Measurements from ENCODE around the gene ZFP69B. TPM values are rescaled to one million over a fixed set of nuclear protein-coding genes. Genes with fewer than 3 reads are reported as not detected.

Gene ZFP69B
- total RNA-seq, 1 donor = 4.7 TPM

DNA sequence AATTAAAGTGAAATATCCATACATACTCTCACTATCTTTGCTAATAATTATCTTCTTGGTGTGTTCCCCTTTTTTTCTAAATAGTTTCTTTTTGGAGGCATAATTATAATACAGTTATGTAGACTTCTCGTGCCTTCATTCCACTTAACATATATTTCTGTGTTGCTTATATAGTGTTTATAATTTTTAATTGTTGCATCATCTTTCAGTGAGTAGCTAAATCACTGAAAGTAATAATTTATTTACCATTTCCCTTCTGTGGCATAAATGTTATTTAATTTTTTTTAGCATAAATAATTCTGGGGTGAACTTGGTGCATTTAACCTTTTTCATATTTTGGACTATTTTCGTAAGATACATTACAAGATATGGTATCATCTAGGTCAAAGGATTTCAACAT lies 38.4 kb upstream of the ZFP69B start:
- Histone ChIP-seq H3K27ac (ENCODE audit: low read depth, low read length) (no peak overlapping the region), H3K4me2 (ENCODE audit: insufficient read depth, low read length) (no peak overlapping the region), H3K79me2 (ENCODE audit: insufficient read depth, low read length) (peaks cover 15% of the 10 kb centered on the region), H3K4me3 (ENCODE audit: insufficient read depth, low read length) (no peak overlapping the region), H4K20me1 (ENCODE audit: insufficient read depth, low read length) (no peaks in the 10 kb centered on the region), H3K4me1 (ENCODE audit: insufficient read depth, low read length) (no peaks in the 10 kb centered on the region), H3K9me3 (ENCODE audit: low read depth, low read length) (no peaks in the 10 kb centered on the region), H3K36me3 (ENCODE audit: insufficient read depth, low read length) (peaks cover 54% of the 10 kb centered on the region), H3K27me3 (ENCODE audit: insufficient read depth, low read length) (no peaks in the 10 kb centered on the region), H2AFZ (ENCODE audit: low read length) (no peak overlapping the region)
- TF ChIP-seq, protein P1, sequence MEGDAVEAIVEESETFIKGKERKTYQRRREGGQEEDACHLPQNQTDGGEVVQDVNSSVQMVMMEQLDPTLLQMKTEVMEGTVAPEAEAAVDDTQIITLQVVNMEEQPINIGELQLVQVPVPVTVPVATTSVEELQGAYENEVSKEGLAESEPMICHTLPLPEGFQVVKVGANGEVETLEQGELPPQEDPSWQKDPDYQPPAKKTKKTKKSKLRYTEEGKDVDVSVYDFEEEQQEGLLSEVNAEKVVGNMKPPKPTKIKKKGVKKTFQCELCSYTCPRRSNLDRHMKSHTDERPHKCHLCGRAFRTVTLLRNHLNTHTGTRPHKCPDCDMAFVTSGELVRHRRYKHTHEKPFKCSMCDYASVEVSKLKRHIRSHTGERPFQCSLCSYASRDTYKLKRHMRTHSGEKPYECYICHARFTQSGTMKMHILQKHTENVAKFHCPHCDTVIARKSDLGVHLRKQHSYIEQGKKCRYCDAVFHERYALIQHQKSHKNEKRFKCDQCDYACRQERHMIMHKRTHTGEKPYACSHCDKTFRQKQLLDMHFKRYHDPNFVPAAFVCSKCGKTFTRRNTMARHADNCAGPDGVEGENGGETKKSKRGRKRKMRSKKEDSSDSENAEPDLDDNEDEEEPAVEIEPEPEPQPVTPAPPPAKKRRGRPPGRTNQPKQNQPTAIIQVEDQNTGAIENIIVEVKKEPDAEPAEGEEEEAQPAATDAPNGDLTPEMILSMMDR (IDR thresholded peaks at IDR 0.05; ENCODE audit: extremely low read depth, low read depth, low read length) = no peak
- no peak for DNase-seq (ENCODE audit: insufficient read length, low spot score, missing footprints)

DNA sequence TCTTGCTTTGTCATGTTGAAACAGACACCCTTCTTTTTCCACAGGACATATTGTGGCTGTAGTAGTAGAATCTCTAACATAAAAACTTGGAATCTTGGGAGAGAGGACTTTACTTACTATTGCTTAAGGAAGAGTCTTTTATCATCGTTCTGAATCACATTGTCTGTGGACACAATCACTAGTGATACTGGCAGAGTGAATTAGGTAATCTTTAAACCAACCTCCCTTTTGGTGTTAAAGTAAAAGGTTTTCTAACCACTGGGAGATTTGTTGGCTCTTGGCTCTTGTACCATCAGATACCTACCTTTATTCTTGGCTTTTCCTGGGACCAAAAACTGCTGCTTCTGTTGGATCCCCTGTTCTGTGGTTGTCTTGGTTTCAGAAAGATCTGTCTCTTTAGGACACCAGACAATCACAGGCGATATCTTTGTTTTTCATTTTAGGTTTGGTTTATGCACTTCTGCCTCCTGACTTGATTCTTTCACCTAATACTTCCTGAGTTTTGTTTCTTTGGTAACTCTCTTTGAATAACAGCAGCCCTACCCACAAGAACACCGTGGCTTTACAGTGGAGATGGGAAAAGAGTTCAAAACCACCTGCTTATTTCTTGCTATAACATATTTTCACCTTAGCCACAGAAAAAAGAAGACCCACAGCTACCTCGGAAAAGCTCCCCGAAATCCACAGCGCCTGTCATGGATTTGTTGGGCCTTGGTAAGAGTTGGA lies 36.6 kb upstream of the ZFP69B start:
- Histone ChIP-seq H3K4me3 (ENCODE audit: insufficient read depth, low read length) (no peak overlapping the region), H3K9me3 (ENCODE audit: low read depth, low read length) (no peaks in the 10 kb centered on the region), H3K4me1 (ENCODE audit: insufficient read depth, low read length) (no peaks in the 10 kb centered on the region), H3K36me3 (ENCODE audit: insufficient read depth, low read length) (peaks cover 68% of the 10 kb centered on the region), H3K79me2 (ENCODE audit: insufficient read depth, low read length) (peaks cover 6% of the 10 kb centered on the region), H3K27me3 (ENCODE audit: insufficient read depth, low read length) (no peaks in the 10 kb centered on the region), H2AFZ (ENCODE audit: low read length) (no peak overlapping the region), H3K27ac (ENCODE audit: low read depth, low read length) (no peak overlapping the region), H3K4me2 (ENCODE audit: insufficient read depth, low read length) (no peak overlapping the region), H4K20me1 (ENCODE audit: insufficient read depth, low read length) (no peaks in the 10 kb centered on the region)
- TF ChIP-seq, protein P1 (IDR thresholded peaks at IDR 0.05; ENCODE audit: extremely low read depth, low read depth, low read length) = no peak
- DNase-seq (ENCODE audit: insufficient read length, low spot score, missing footprints) = no peak

DNA sequence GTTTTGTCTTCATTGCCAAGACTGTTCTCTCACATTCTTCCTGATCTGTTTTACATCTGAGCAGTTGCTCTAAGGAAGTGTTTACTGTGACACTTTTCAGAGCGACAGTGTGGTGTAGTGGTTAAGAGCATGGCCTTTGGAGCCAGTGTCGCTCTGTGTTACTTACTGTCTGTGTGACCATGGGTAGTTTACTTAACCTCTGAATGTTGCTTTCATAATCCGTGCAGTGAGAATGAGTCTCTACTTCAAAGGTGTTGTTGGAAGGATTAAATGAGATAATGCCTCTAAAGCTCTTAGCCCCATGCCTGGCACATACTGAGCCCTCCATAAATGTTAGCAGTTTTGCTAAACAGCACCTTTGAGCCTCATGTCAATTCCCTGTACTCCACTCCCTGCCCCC lies 35.9 kb upstream of the ZFP69B start:
- no peaks in the 10 kb centered on the region for H3K9me3 ChIP-seq (ENCODE audit: low read depth, low read length)
- no peak overlapping the region for H3K27ac ChIP-seq (ENCODE audit: low read depth, low read length)
- no peak overlapping the region for H3K4me2 ChIP-seq (ENCODE audit: insufficient read depth, low read length)
- no peak overlapping the region for H3K4me3 ChIP-seq (ENCODE audit: insufficient read depth, low read length)
- no peaks in the 10 kb centered on the region for H4K20me1 ChIP-seq (ENCODE audit: insufficient read depth, low read length)
- H3K27me3 ChIP-seq (ENCODE audit: insufficient read depth, low read length) = no peaks in the 10 kb centered on the region
- H2AFZ ChIP-seq (ENCODE audit: low read length) = no peak overlapping the region
- no peak for DNase-seq (ENCODE audit: insufficient read length, low spot score, missing footprints)
- H3K79me2 ChIP-seq (ENCODE audit: insufficient read depth, low read length) = peaks cover 6% of the 10 kb centered on the region
- TF ChIP-seq, protein P1 (IDR thresholded peaks at IDR 0.05; ENCODE audit: extremely low read depth, low read depth, low read length) = no peak
- peaks cover 61% of the 10 kb centered on the region for H3K36me3 ChIP-seq (ENCODE audit: insufficient read depth, low read length)
- H3K4me1 ChIP-seq (ENCODE audit: insufficient read depth, low read length) = no peaks in the 10 kb centered on the region

DNA sequence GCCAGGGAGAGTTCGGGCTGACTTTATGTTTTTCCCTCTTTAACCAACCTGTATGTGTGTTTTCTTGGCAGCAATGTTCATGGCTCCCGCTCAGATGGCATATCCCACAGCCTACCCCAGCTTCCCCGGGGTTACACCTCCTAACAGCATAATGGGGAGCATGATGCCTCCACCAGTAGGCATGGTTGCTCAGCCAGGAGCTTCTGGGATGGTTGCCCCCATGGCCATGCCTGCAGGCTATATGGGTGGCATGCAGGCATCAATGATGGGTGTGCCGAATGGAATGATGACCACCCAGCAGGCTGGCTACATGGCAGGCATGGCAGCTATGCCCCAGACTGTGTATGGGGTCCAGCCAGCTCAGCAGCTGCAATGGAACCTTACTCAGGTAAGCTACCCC lies 33.6 kb upstream of the ZFP69B start:
- H3K27me3 ChIP-seq (ENCODE audit: insufficient read depth, low read length) = no peaks in the 10 kb centered on the region
- H2AFZ ChIP-seq (ENCODE audit: low read length) = no peak overlapping the region

More for the DNA sequence above, 33.6 kb upstream of the ZFP69B start:
- no peak for DNase-seq (ENCODE audit: insufficient read length, low spot score, missing footprints)
- TF ChIP-seq, protein P1 (IDR thresholded peaks at IDR 0.05; ENCODE audit: extremely low read depth, low read depth, low read length) = no peak
- no peaks in the 10 kb centered on the region for H4K20me1 ChIP-seq (ENCODE audit: insufficient read depth, low read length)
- H3K4me2 ChIP-seq (ENCODE audit: insufficient read depth, low read length) = no peak overlapping the region
- no peaks in the 10 kb centered on the region for H3K4me1 ChIP-seq (ENCODE audit: insufficient read depth, low read length)
- H3K4me3 ChIP-seq (ENCODE audit: insufficient read depth, low read length) = no peak overlapping the region
- no peaks in the 10 kb centered on the region for H3K9me3 ChIP-seq (ENCODE audit: low read depth, low read length)
- H3K27ac ChIP-seq (ENCODE audit: low read depth, low read length) = no peak overlapping the region
- H3K79me2 ChIP-seq (ENCODE audit: insufficient read depth, low read length) = no peaks in the 10 kb centered on the region
- peaks cover 57% of the 10 kb centered on the region for H3K36me3 ChIP-seq (ENCODE audit: insufficient read depth, low read length)

All from osteoblast (primary cell).